ENCODE measurements around the gene EPYC.

EPYC gene

DNA sequence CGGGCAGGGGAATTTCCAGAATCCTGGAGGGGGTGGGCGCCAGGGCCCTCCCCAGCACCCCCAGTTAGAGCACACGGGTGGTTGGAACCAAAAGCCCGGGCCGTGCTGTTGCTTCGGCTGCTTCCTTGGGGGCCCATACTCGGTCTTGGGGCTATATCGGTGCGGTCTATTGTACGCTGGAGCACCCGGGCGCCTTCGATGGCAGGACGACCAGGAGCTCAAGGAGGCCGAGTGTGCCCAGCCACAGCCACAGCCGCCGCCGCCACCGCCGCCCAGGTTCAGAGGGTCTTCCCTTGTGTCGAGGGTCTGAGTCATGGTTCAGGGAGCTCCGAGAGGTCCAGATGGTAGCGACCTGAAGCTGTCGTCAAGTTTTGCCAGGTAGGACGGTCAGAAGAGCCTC lies 50.3 kb downstream of the EPYC start:
- no peaks in the 10 kb centered on the region for H3K36me3 ChIP-seq (ENCODE audit: control insufficient read depth, insufficient read depth, low read length)
- H3K27me3 ChIP-seq (ENCODE audit: control insufficient read depth, insufficient read depth, low read length) = no peaks in the 10 kb centered on the region
- no peak overlapping the region for H3K4me3 ChIP-seq (ENCODE audit: low read depth, low read length)
- H3K4me1 ChIP-seq (ENCODE audit: control insufficient read depth, insufficient read depth, low read length) = no peaks in the 10 kb centered on the region
- no peaks in the 10 kb centered on the region for H3K9me3 ChIP-seq (ENCODE audit: control insufficient read depth, insufficient read depth, low read length)
- no peak overlapping the region for H3K9ac ChIP-seq (ENCODE audit: low read depth, low read length)

DNA sequence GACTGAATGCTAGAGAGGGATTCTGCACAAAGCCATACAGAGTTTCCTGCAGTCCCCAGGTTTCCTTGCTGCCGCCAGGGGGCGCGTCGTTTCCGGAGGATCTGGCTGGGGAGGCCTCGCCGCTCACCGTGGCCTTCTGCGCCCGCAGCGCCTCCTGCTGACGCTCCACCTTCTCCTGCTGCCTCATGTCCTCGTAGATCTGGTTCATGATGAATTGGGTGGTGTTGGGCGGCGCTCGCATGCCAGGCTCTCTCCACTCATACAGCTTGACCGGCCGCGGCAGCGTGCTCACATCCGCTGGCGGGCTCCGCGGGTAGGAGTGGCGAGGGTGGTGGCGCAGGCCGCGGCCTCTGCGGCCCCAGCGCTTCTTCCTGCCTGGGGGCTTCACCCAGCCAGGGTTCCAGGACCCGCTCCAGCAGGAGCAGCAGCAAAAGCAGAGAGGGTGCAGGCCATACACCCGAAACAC lies 50.8 kb downstream of the EPYC start:
- no peaks in the 10 kb centered on the region for H3K9me3 ChIP-seq (ENCODE audit: control insufficient read depth, insufficient read depth, low read length)

DNA sequence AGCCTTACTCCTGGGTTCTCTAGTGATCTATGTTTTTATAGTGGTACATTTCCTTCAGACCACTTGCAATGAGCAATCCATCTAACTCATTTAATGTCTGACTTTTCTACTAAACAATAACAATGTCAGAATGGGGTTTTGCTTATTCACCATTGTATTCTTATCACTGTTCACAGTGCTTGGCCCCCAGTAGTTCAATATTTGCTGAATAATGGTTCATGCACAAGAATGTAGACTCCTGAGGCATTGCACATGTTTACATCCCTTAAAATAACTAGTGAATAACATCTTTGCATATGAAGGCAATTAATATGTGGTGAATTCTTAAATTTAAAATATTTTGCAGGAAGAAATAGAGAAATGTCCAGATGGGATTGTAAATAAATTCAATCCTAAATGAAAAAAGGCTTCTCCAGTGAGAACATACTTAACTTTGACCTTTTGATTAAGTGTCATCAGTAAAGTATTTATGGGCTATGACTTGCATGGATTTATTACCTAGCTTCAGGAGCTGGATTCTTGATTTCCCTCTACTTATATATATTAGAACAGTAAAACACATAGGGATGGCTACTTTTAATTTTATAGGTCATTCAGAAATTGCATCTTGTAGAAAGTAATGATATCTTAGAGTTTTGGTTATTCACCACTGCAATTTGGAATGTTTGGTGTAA lies 53.2 kb downstream of the EPYC start:
- Histone ChIP-seq H3K27me3 (ENCODE audit: control insufficient read depth, insufficient read depth, low read length) (no peaks in the 10 kb centered on the region), H3K9me3 (ENCODE audit: control insufficient read depth, insufficient read depth, low read length) (no peaks in the 10 kb centered on the region), H3K9ac (ENCODE audit: low read depth, low read length) (no peak overlapping the region), H3K4me3 (ENCODE audit: low read depth, low read length) (no peak overlapping the region), H3K36me3 (ENCODE audit: control insufficient read depth, insufficient read depth, low read length) (no peaks in the 10 kb centered on the region), H3K4me1 (ENCODE audit: control insufficient read depth, insufficient read depth, low read length) (no peaks in the 10 kb centered on the region)

More for the DNA sequence above, 50.8 kb downstream of the EPYC start:
- H3K27me3 ChIP-seq (ENCODE audit: control insufficient read depth, insufficient read depth, low read length) = no peaks in the 10 kb centered on the region
- H3K36me3 ChIP-seq (ENCODE audit: control insufficient read depth, insufficient read depth, low read length) = no peaks in the 10 kb centered on the region
- no peak overlapping the region for H3K4me3 ChIP-seq (ENCODE audit: low read depth, low read length)
- H3K9ac ChIP-seq (ENCODE audit: low read depth, low read length) = no peak overlapping the region
- H3K4me1 ChIP-seq (ENCODE audit: control insufficient read depth, insufficient read depth, low read length) = no peaks in the 10 kb centered on the region

DNA sequence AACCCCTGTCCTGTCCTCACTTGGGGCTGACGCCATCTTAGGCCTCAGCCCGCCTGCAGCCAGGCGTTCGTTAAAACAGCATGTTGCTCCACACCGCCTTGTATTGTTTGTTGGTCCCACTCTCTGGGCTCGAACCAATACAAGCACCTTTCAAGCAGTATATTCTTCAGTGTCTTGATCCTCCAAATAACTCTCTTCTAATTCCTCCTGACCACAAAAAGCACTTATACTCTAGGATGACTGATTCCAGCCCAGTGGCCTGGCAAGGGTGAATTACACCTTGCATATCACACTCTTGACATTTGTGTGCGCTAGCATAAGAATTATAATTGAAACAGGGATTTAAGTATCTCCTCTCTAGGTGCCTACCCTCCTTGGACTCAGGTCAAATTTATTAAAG lies 56.9 kb downstream of the EPYC start:
- no peaks in the 10 kb centered on the region for H3K36me3 ChIP-seq (ENCODE audit: control insufficient read depth, insufficient read depth, low read length)
- no peaks in the 10 kb centered on the region for H3K9me3 ChIP-seq (ENCODE audit: control insufficient read depth, insufficient read depth, low read length)
- no peak overlapping the region for H3K9ac ChIP-seq (ENCODE audit: low read depth, low read length)
- H3K27me3 ChIP-seq (ENCODE audit: control insufficient read depth, insufficient read depth, low read length) = no peaks in the 10 kb centered on the region
- H3K4me3 ChIP-seq (ENCODE audit: low read depth, low read length) = no peak overlapping the region
- H3K4me1 ChIP-seq (ENCODE audit: control insufficient read depth, insufficient read depth, low read length) = no peaks in the 10 kb centered on the region

DNA sequence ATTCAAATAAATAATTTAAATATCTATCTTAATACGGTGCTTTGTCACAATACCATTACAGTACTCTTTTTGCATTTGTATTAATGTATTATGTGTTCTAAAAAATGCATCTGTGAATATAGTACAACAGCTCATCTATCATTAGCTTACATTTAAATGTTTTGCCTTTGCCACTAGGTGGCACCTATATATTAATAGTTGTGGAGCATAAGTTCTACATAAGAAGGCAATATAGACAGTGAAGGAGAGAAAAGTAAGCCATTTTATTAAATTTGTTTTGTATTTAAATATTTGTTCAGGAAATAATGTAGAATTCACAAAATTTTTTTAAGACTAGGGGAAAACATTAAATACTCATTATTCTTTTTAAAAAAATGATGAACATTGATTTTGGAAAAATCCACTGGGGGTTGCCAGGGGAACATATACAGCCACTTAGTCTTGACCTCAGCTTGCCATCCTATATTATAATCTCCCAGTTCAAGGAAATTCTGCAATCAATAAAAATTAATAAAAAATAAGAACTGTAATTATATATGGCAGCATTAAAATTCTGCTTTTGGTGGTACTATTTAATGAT lies 59.6 kb downstream of the EPYC start:
- Histone ChIP-seq H3K36me3 (ENCODE audit: control insufficient read depth, insufficient read depth, low read length) (no peaks in the 10 kb centered on the region), H3K27me3 (ENCODE audit: control insufficient read depth, insufficient read depth, low read length) (no peaks in the 10 kb centered on the region), H3K4me1 (ENCODE audit: control insufficient read depth, insufficient read depth, low read length) (no peaks in the 10 kb centered on the region), H3K4me3 (ENCODE audit: low read depth, low read length) (no peak overlapping the region), H3K9ac (ENCODE audit: low read depth, low read length) (no peak overlapping the region), H3K9me3 (ENCODE audit: control insufficient read depth, insufficient read depth, low read length) (no peaks in the 10 kb centered on the region)

GRCh38 chr12:90943255-90943654 lies 61.5 kb downstream of the EPYC start:
- no peaks in the 10 kb centered on the region for H3K9me3 ChIP-seq (ENCODE audit: control insufficient read depth, insufficient read depth, low read length)
- H3K4me3 ChIP-seq (ENCODE audit: low read depth, low read length) = no peak overlapping the region
- H3K36me3 ChIP-seq (ENCODE audit: control insufficient read depth, insufficient read depth, low read length) = no peaks in the 10 kb centered on the region
- no peaks in the 10 kb centered on the region for H3K27me3 ChIP-seq (ENCODE audit: control insufficient read depth, insufficient read depth, low read length)
- H3K9ac ChIP-seq (ENCODE audit: low read depth, low read length) = no peak overlapping the region
- no peaks in the 10 kb centered on the region for H3K4me1 ChIP-seq (ENCODE audit: control insufficient read depth, insufficient read depth, low read length)

- Histone ChIP-seq H3K4me1 (ENCODE audit: control insufficient read depth, insufficient read depth, low read length) (no peaks in the 10 kb centered on the region), H3K9ac (ENCODE audit: low read depth, low read length) (no peak overlapping the region), H3K4me3 (ENCODE audit: low read depth, low read length) (no peak overlapping the region), H3K27me3 (ENCODE audit: control insufficient read depth, insufficient read depth, low read length) (no peaks in the 10 kb centered on the region), H3K9me3 (ENCODE audit: control insufficient read depth, insufficient read depth, low read length) (no peaks in the 10 kb centered on the region), H3K36me3 (ENCODE audit: control insufficient read depth, insufficient read depth, low read length) (no peaks in the 10 kb centered on the region)
Measured at GRCh38 chr12:90940872-90941499, 63.8 kb downstream of the EPYC start.

GRCh38 chr12:90939382-90939781 lies 65.4 kb downstream of the EPYC start:
- Histone ChIP-seq H3K9ac (ENCODE audit: low read depth, low read length) (no peak overlapping the region), H3K36me3 (ENCODE audit: control insufficient read depth, insufficient read depth, low read length) (no peaks in the 10 kb centered on the region), H3K27me3 (ENCODE audit: control insufficient read depth, insufficient read depth, low read length) (no peaks in the 10 kb centered on the region), H3K4me1 (ENCODE audit: control insufficient read depth, insufficient read depth, low read length) (no peaks in the 10 kb centered on the region), H3K9me3 (ENCODE audit: control insufficient read depth, insufficient read depth, low read length) (no peaks in the 10 kb centered on the region), H3K4me3 (ENCODE audit: low read depth, low read length) (no peak overlapping the region)

GRCh38 chr12:90938451-90938850 lies 66.3 kb downstream of the EPYC start:
- no peak overlapping the region for H3K9ac ChIP-seq (ENCODE audit: low read depth, low read length)

DNA sequence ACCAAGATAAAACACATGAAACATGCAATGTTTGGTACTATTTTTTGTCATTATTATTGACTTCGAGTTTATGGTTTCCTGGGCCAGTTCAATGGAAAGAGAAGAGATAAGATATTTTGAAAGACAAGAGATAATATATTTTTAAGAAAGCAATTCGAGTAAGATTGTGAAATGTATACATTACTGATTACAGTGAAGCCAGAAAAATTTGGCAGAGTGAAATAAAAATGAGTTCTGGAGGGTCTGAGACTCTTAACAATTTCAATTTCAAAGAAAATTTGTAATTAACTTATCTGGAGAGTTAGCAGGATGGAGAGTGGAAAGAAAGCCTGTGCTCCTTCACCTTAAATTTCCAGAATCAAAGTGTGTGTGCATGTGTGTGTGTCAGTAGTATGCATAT lies 67.1 kb downstream of the EPYC start:
- Histone ChIP-seq H3K4me3 (ENCODE audit: low read depth, low read length) (no peak overlapping the region), H3K9ac (ENCODE audit: low read depth, low read length) (no peak overlapping the region), H3K27me3 (ENCODE audit: control insufficient read depth, insufficient read depth, low read length) (no peaks in the 10 kb centered on the region), H3K9me3 (ENCODE audit: control insufficient read depth, insufficient read depth, low read length) (no peaks in the 10 kb centered on the region), H3K36me3 (ENCODE audit: control insufficient read depth, insufficient read depth, low read length) (no peaks in the 10 kb centered on the region), H3K4me1 (ENCODE audit: control insufficient read depth, insufficient read depth, low read length) (no peaks in the 10 kb centered on the region)

More at GRCh38 chr12:90938451-90938850, 66.3 kb downstream of the EPYC start:
- Histone ChIP-seq H3K4me3 (ENCODE audit: low read depth, low read length) (no peak overlapping the region), H3K9me3 (ENCODE audit: control insufficient read depth, insufficient read depth, low read length) (no peaks in the 10 kb centered on the region), H3K27me3 (ENCODE audit: control insufficient read depth, insufficient read depth, low read length) (no peaks in the 10 kb centered on the region), H3K4me1 (ENCODE audit: control insufficient read depth, insufficient read depth, low read length) (no peaks in the 10 kb centered on the region), H3K36me3 (ENCODE audit: control insufficient read depth, insufficient read depth, low read length) (no peaks in the 10 kb centered on the region)

GRCh38 chr12:90936230-90937005 lies 68.4 kb downstream of the EPYC start:
- Histone ChIP-seq H3K9ac (ENCODE audit: low read depth, low read length) (no peak overlapping the region), H3K4me1 (ENCODE audit: control insufficient read depth, insufficient read depth, low read length) (no peaks in the 10 kb centered on the region), H3K4me3 (ENCODE audit: low read depth, low read length) (no peak overlapping the region), H3K27me3 (ENCODE audit: control insufficient read depth, insufficient read depth, low read length) (no peaks in the 10 kb centered on the region), H3K36me3 (ENCODE audit: control insufficient read depth, insufficient read depth, low read length) (no peaks in the 10 kb centered on the region), H3K9me3 (ENCODE audit: control insufficient read depth, insufficient read depth, low read length) (no peaks in the 10 kb centered on the region)

Measured in iPS-15b (cell line).